GM18508 (cell line): ENCODE measurements around the gene YIPF3.
"Not testable (repeated sequence)": the region's sequence is repeated elsewhere in the genome, so short reads cannot be mapped to it uniquely, and the experiment has no call there.

Experiments used
- ATAC-seq: cut with Tn5 transposase; IDR thresholded peaks from one replicate; pipeline ENCODE4 v1.9.1; 2021; ENCODE audit warnings: moderate number of reproducible peaks; ENCODE audit not compliant: insufficient read depth, unreplicated experiment

The YIPF3 gene

GRCh38 chr6:43516697-43517504, at the start of gene YIPF3, which contains the start of gene POLR1C:
TSS of gene YIPF3 (minus strand) at chr6:43516926. CDS start at chr6:43516807, 119 bp downstream.
TSS of gene POLR1C (plus strand) at chr6:43517089. CDS start at chr6:43517110, 21 bp downstream.
- peak; percentile 74 for ATAC-seq

GRCh38 chr6:43559328-43559727, 42.6 kb upstream of the YIPF3 start:
- no peak for ATAC-seq

GRCh38 chr6:43557620-43558019, 40.9 kb upstream of the YIPF3 start:
- ATAC-seq = not testable (repeated sequence)

- no peak for ATAC-seq
Observed at GRCh38 chr6:43547222-43547621, 30.5 kb upstream of the YIPF3 start.

GRCh38 chr6:43544461-43544860, 27.7 kb upstream of the YIPF3 start:
- no peak for ATAC-seq

- ATAC-seq = no peak
Observed at GRCh38 chr6:43541774-43542471, 25.2 kb upstream of the YIPF3 start.

GRCh38 chr6:43540507-43540906, 23.8 kb upstream of the YIPF3 start:
- ATAC-seq = no peak

- ATAC-seq = not testable (repeated sequence)
Observed at GRCh38 chr6:43539409-43539808, 22.7 kb upstream of the YIPF3 start.

- not testable (repeated sequence) for ATAC-seq
Observed at GRCh38 chr6:43538986-43539385, 22.3 kb upstream of the YIPF3 start.

- ATAC-seq = no peak
Observed at GRCh38 chr6:43532201-43532600, 15.5 kb upstream of the YIPF3 start.

- no peak for ATAC-seq
Observed at GRCh38 chr6:43524483-43524961, 7.8 kb upstream of the YIPF3 start.

- no peak for ATAC-seq
Observed at GRCh38 chr6:43523284-43523683, 6.6 kb upstream of the YIPF3 start.

GRCh38 chr6:43522547-43523261, 6.0 kb upstream of the YIPF3 start:
- ATAC-seq = no peak

- ATAC-seq = no peak
Observed at GRCh38 chr6:43521836-43522235, 5.1 kb upstream of the YIPF3 start.

GRCh38 chr6:43520097-43520496, 3.4 kb upstream of the YIPF3 start:
- ATAC-seq = no peak

GRCh38 chr6:43517505-43518357, 1.0 kb upstream of the YIPF3 start:
- no peak for ATAC-seq

- ATAC-seq = no peak
Observed at GRCh38 chr6:43516367-43516696, 394 bp downstream of the YIPF3 start.

GRCh38 chr6:43515808-43516207, 918 bp downstream of the YIPF3 start:
- no peak for ATAC-seq

- ATAC-seq = no peak
Observed at GRCh38 chr6:43511824-43512415, 4.8 kb downstream of the YIPF3 start.

- ATAC-seq = no peak
Observed at GRCh38 chr6:43510827-43511163, 5.9 kb downstream of the YIPF3 start.
